Nucleus accumbens (tissue), 56 donors: ENCODE data around the gene LYPD5.
A peak's percentile ranks its signal among the peaks of the same experiment; 100 is the strongest.
"Not testable (repeated sequence)": the region's sequence is repeated elsewhere in the genome, so short reads cannot be mapped to it uniquely, and the experiment has no call there.

Source experiments
- DNase-seq, 56 donors: peaks; one replicate each; lab custom pipeline; 2025; lab: John Stamatoyannopoulos, UW

Gene LYPD5, protein sequence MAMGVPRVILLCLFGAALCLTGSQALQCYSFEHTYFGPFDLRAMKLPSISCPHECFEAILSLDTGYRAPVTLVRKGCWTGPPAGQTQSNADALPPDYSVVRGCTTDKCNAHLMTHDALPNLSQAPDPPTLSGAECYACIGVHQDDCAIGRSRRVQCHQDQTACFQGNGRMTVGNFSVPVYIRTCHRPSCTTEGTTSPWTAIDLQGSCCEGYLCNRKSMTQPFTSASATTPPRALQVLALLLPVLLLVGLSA

DNA sequence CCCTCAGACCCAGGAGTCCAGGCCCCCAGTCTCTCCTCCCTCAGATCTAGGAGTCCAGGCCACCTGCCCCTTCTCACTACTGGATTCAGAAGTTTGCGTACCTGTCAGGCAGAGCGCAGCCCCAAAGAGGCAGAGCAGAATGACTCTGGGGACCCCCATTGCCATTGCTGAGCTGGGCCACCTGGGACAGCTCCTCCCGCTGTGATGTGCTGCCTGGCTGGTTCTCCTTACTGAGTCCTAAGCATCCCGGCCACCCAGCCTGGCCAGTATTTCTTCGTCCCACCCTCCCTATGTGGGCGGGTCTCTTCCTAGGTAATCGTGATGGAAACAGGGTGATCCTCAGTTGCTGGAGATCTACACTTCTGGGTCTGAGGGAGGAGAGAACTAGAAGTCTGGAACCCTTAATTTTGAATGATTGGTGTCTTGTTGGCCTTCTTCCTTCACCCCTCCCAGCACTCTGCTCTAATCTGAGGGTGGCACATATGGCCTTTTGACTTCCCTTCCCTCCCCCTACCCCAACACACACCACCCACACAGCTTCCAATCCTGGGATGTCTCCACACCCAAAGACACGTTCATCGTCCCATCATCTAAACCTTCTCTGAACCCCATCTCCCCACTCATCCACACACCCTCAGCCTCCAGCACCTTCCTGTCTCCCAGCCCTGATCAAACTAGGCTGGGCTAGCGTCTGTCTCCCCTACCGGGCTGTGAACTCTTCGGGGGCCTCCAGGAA is at the start of gene LYPD5:
LYPD5 (minus strand) TSS at position 232 of the 736 bp plus-strand sequence; CDS start at position 165, 67 bp downstream.
- no peak for DNase-seq

DNA sequence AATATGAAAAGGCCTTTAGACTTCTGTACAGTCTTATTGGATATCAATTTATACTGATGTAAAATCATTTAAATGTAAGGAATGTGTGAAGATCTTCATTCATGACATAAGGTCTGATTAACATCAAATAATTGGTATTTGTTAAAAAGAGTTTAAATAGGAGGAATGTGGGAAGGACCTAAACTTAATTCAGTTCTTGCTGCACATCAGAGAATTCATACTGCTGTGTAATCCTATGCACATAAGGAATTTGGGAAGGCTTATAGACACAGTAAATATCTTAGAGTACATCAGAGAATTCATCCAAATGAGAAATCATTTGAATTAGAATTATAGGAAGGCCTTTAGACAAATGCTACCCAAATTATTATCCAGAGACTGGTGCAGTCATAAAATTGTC is 46.6 kb upstream of the LYPD5 start:
- no peak for DNase-seq

DNA sequence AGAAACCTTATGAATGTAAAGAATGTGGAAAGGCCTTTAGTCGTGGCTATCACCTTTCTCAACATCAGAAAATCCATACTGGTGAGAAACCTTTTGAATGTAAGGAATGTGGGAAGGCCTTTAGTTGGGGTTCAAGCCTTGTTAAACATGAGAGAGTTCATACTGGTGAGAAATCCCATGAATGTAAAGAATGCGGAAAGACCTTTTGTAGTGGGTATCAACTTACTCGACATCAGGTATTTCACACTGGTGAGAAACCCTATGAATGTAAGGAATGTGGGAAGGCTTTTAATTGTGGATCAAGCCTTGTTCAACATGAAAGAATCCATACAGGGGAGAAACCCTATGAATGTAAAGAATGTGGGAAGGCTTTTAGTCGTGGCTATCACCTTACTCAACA is 45.6 kb upstream of the LYPD5 start:
- no peak for DNase-seq

DNA sequence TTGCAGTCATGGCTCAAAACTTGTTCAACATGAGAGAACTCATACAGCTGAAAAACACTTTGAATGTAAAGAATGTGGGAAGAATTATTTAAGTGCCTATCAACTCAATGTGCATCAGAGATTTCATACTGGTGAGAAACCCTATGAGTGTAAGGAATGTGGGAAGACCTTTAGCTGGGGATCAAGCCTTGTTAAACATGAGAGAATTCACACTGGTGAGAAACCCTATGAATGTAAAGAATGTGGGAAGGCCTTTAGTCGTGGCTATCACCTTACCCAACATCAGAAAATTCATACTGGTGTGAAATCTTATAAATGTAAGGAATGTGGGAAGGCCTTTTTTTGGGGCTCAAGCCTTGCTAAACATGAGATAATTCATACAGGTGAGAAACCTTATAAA is 45.0 kb upstream of the LYPD5 start:
- DNase-seq = no peak

DNA sequence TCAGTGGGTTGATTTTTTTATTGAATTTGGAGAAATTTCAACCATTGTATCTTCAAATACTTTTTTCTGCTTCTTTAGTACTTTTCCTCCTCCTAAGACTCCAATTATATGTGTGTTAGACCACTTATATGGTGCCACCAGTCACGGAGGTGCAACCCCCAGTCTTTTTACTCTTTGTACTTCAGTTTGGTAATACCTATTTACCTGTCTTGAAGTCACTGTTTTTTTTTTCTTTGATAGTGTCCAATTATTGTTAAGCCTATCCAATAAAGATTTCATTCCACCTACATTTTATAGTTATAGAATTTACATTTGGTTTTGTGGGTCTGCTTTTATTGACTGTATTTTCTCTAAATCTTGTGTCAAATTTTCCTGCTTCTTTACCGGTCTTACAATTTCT is 39.8 kb upstream of the LYPD5 start:
- DNase-seq = no peak

DNA sequence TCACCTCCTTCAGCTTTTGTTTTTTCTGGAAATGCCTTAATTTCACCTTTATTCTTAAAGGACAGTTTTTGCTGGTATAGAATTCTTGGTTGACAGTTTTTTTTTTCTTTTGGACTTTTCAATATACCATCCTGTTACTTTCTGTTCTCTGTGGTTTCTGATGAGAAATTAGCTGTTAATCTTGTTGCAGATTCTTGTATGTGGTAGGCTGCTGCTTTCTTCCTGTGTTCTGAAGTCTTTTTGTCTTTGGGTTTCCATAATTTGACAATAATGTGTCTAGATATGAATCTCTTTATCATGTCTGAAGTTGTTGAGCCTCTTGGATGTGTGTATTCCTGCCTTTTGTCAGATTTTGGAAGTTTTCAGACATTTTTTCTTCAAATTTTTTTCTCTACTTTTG is 36.9 kb upstream of the LYPD5 start:
- DNase-seq = no peak

DNA sequence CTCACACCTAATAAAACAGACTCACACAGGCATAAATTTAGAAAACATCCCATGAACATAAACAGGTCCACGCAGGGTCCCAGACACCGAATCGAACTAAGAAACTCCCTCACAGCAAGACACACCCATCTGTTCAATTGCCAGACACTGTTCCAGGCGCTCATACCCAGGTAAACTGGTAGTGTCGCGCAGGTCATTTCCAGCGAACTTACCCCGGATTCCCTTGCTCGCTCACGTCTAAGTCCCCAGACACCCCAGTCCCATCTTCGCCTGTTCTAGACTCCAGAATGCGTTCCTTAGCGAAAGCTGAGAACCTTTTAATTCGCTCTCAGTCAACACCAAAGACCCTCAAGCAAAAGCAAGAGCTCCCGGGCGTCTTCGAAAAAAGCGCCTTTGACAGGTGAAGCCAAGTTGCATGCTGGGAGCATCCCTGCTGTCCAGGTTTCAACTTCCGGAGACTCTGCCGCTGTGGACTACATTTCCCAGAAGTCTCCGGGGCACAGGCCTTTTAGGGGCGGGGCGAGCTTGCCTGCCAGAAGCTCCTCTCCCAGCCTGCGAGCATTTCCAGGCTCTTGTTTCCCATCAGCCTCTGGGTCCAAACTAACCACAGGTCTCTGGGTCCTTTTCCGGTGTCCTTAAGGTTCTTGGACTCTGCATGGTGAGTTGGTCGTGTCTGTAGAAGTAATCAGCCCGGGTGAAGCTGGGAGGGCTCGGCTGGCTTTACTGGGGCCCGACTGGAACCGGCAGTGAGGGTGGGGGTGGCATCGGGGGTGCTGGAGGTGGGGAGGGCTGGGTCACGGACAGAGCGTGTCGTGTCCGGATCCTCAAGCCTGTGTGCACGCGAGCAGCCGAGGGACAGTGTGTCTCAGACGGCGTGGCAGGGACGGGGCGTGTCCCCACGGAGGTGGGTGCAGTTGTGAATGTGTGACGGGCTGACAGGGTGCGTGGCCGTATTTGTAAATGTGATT is 24.8 kb upstream of the LYPD5 start, which contains the start of gene ZNF283:
ZNF283 (plus strand) TSS at position 535 of the 968 bp plus-strand sequence. CDS start 6,184 bp downstream, outside the sequence.
- DNase-seq = peak; percentile 27 to 95 (median 87)

DNA sequence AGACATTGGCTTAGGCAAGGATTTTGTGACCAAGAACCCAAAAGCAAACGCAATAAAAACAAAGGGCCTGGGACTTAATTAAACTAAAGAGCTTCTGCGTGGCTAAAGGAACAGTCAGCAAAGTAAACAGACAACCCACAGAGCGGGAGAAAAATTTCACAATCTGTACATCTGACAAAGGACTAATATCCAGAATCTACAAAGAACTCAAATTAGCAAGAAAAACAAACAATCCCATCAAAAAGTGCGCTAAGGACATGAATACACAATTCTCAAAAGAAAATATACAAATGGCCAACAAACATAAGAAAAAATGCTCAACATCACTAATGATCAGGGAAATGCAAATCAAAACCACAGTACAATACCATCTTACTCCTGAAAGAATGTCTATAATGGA is 22.3 kb upstream of the LYPD5 start:
- DNase-seq = not testable (repeated sequence)

DNA sequence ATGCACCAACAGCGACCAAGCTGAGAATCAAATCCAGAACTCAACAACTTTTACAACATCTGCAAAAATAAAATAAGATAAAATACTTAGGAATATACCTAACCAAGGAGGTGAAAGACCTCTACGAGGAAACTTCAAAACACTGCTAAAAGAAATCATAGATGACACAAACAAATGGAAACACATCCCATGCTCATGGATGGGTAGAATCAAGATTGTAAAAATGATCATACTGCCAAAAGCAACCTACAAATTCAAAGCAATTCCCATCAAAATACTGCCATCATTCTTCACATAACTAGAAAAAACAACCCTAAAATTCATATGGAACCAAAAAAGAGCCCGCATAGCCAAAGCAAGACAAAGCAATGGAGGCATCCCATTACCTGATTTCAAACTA is 21.6 kb upstream of the LYPD5 start:
- DNase-seq = not testable (repeated sequence)

DNA sequence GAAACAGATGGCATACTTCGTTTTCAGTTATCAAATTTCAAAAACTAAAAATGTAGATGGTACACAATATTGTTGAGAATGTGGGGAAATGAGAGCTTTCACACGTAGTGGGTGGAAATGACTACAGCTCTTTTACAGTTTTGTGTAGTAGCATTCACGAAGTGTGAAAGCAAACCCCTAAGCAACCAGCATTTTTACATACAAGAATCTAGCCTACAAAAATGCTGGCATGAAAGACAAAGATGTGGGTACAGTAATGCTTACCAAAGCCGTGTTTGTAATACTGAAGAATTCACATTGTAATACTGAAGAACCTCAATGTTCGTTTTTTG is 18.6 kb upstream of the LYPD5 start:
- DNase-seq = no peak

DNA sequence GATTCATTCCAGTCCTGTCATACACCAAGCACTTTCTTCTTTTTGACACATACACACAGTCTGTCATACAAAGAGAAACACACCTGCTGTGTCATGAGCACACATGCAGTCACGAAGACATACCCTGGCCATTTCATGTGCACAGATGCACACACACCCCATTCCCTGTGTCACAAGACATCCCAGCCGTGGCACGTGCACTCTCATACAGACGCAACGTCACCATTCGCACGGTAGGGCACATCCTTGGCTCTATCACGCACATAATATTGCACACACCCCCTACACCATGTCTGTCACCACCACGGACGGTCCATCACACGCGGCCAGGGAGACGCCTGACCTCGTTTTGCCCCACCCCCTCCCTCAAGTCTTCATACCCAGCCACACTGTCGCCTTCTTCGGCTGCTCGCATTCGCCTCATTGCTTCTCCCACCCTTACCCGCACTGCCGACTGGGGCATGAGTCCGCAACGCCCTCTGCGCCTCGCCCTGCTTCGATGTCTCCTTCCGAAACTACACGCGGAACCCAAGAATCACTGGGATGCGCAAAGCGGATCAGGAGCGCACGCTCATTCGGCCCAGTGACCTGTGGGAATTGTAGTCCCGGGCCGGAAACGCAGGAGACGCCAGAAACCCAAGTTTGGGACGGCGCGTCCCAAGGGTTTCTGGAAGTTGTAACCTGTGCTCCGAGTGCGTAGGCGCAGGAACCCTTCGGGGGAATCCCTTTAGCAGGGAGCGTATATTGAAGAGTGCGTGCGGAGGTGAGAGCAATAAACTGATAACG is 18.0 kb upstream of the LYPD5 start:
- peak in 47 of 56 donors; percentile 8 to 76 (median 34) for DNase-seq

DNA sequence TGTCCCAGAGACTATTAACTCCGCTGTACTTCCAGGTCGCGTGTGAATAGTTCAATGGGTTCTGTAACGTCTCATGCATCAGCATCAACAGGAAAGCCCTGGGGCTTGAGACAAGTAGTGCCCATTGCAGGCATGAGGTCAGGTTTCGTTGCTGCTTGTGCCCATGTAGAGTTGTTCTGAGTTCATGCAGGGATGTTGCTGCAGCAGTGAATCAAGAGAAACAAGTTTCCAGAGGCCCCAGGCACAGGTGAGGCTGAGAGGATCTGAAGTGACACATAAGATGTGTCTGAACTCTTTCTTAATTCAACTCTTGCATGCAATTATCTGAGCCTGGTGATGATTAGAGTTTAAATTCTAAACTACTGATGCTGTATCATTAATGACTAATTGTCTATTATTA is 16.3 kb upstream of the LYPD5 start:
- no peak for DNase-seq

DNA sequence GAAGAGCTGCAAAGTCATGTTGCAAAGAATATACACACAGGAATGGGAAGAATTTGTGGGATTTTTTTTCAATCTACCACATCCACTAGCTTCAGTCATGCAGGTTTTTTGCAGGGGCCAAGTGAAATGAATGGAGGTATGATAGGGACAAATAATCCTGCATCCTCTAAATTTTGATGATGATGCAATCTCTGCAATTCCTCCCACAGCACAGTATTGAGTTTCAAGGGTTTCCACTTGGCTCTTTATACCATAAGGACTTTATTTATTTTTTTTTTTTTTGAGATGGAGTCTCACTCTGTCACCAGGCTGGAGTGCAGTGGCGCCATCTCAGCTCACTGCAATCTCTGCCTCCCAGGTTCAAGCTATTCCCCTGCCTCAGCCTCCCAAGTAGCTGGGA is 15.2 kb upstream of the LYPD5 start:
- not testable (repeated sequence) for DNase-seq

DNA sequence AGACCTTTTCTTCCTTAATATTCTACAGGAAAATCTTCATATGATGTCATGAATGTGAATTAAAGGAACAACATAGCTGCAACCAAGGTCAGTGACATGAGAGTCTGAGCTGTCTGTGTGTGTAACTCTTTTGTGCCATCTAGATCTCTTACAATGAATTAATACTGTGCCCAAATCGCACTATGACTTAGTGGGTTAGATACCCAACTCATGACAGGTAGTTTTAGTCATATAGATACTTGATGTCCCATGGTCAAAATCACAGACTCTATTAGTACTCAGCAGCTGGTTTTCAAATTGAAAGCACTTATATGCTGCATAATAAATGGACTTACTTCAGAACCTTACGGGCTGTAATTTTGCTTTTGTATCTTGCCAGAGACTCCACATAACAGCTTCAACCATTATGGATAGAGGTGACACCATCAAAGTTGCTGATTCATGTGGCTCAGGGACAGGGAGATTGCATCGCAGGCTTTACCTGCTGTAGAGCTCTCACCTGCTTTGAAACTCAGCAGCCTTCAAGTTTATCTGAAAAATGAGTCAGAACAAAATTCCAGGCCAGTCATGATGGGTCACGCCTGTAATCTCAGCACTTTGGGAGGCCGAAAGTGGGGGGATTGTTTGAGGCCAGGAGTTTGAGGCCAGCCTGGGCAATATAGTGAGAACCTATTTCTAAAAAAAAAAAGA is 12.6 kb upstream of the LYPD5 start:
- DNase-seq = no peak

DNA sequence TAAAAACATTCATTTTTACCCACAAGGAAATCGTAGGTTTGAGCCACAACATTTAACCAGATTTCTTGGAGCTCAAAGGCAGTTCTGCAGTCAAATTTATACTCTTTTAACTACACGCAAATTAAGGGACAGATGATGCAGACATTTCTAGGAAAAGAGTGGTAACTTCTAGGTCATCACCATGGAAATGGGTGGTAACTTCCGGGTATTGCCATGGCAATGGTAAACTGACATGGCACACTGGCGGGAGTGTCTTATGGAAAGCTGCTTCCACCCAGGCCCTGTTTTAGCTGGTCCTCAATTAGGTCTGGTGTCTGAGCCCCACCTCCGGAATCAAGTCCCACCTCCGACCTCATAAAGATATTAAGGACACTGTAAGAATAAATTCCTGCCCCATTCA is 10.4 kb upstream of the LYPD5 start:
- DNase-seq = peak in 1 of 56 donors; percentile 0

DNA sequence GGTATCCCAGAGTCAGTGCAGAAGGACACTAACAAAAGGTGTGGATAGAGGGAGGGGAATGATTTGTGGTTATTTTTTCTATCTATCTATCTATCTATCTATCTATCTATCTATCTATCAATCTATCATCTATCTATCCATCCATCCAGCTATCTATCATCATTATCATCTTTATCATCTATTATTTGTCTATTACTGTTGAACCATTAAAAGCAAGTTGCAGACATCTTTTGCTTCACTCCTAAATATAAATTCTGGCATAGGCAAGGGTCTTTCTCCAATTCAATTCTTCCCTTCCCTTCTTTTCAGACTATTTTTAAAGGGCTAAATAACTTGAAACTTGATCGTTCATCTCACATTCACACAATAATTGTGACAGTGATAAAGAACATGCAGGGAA is 10.0 kb upstream of the LYPD5 start:
- DNase-seq = no peak

DNA sequence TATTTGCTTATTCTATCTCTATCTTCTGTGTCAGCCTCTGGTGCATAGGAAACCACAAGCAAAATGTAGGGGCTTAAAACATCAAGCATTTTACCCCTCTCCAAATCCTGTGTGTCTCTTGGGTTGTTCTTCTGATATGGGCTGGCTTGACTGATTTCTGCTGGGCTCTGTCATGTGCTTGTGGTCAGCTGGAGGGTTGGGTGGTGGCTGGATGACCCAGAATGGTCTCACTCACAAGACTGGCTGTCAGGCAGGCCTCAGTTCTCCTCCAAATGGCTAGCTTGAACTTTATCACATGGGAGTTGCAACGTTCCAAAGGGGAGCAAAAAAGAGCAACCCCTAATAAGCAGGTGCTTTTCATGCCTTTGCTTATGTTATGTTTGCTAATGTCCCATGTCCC is 9.6 kb upstream of the LYPD5 start:
- DNase-seq = no peak

DNA sequence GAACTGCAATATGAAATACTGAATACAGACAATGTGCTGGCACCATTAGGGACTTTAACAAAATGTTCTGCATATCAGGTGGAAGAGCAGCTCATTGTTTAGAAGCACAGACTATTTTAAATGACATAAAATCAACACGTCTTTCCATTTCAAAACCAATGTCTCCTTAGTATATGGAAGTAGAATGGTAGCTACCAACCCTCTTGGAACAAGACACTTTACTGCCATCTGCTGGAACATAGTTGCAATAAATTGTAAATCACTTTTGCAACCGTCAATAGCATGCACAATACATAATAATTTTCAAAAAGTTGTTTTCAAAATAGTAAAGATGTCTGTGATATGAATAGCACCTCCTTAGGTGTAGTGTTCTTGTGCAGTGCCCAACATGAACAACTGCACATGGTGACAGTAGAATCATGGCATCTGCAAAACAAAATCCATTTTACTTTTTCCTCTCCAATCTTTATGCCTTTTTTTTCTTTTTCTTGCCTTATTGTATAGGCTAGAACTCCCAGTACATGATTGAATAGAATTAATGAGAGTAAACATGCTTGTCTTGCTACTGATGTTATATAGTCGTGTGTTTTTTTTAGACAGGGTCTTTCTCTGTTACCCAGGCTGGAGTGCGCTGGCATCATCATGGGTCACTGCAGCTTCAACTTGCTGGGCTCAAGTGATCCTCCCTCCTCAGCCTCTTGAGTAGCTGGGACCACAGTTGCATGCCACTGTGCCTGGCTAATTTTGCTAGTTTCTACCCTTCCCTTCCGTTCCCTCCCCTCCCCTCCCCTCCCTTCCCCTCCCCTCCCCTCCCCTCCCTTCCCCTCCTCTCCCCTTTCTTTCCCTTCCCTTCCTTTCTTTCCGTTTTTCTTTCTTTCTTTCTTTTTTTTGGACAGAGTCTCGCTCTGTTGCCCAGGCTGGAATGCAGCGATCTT is 7.8 kb upstream of the LYPD5 start:
- DNase-seq = no peak

DNA sequence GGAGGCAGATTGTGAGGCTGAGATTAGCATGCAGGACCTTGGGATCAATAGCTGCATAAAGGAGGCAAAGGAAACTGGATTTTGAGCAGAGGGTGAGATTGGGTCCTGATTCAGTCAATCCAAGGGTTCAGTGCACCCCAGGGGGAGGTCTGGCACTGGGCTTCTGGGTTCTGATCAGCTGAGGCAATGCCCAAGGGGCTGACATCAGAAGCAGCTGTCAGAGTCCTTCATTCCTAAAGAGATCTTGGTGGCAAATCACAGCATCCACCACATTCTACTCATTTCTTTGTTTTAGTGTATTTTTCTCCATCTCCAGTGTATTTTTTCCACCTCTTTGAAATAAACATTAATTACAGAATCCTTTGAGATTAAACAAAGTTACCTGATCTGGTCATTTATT is 5.4 kb upstream of the LYPD5 start:
- no peak for DNase-seq
